ENCODE results near the gene CDC42SE2. TPM values are rescaled to one million over a fixed set of nuclear protein-coding genes. Genes with fewer than 3 reads are reported as not detected.
"Not testable (repeated sequence)": the region's sequence is repeated elsewhere in the genome, so short reads cannot be mapped to it uniquely, and the experiment has no call there.

CDC42SE2 gene
- total RNA-seq, 1 experiment from 2014 or later = 46.1 TPM

GRCh38 chr5:131378721-131379541, 115.1 kb downstream of the CDC42SE2 start:
- Histone ChIP-seq H3K4me3 (ENCODE audit: low read depth in 2 of 2, low read length in 2 of 2) (no peak overlapping the region; a peak in 1 of 4 replicates), H3K27me3 (ENCODE audit: control insufficient read depth, insufficient read depth, low read length) (no peaks in the 10 kb centered on the region), H3K27ac (ENCODE audit: low read length) (peak overlapping the region; percentile 76), H3K36me3 (ENCODE audit: control insufficient read depth, insufficient read depth, low read length) (no peaks in the 10 kb centered on the region), H3K4me1 (ENCODE audit: control insufficient read depth, insufficient read depth, low read length) (peaks cover 52% of the 10 kb centered on the region), H3K9me3 (ENCODE audit: control insufficient read depth, insufficient read depth, low read depth, low read length) (no peaks in the 10 kb centered on the region)
- no TSS peak for BruUV-seq (replicated peaks)
- ATAC-seq (peak; percentile 36; the same call in 1 of the 2 replicates), DNase-seq (ENCODE audit: low read depth, low spot score) (no peak)
- ChIA-PET POLR2A (interaction anchor here (0.8 to 1.2 kb wide), 2 partner anchors 16 to 102 kb away, joined by 3 read pairs; no protein-coding TSS in a partner anchor), CTCF (interaction anchor here (0.7 kb wide), 1 partner anchor 943 kb away, joined by 3 read pairs; no protein-coding TSS in a partner anchor)
- intact Hi-C loops (cut with micrococcal nuclease; ENCODE audit: unreplicated experiment) = no loop called here
- TF ChIP-seq TCF7L2 (IDR thresholded peaks at IDR 0.05; ENCODE audit: low read depth, low read length) (no peak), POLR2AphosphoS5 (IDR thresholded peaks at IDR 0.05; ENCODE audit: low read depth, low read length) (no peak), SIN3A (IDR thresholded peaks at IDR 0.05; ENCODE audit: borderline replicate concordance, insufficient read depth, low read depth, low read length) (no peak)
- in situ Hi-C loops (cut with HindIII; ENCODE audit: low pct_unique_long_range_greater_than_20kb, low sequenced_read_pairs) = no loop called here

DNA sequence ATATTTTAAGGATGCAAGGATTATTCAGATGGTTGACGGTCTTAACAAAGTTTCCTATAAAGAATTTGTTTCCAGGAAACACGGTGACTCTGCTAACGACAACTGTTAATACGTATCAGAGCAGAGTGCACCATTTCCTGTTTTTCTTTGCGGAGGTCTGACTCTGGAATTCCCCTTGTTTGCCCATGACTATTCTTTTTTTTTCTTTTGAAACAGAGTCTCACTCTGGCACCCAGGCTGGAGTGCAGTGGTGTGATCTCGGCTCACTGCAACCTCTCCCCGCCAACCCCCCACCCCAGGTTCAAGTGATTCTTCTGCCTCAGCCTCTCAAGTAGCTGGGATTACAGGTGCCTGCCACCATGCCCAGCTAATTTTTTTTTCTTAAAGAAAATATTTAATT, 115.9 kb downstream of the CDC42SE2 start:
- POLR2A ChIA-PET = interaction anchor here (0.6 to 1.2 kb wide), 2 partner anchors 102 to 104 kb away, joined by 3 to 6 read pairs; no protein-coding TSS in a partner anchor
- CTCF ChIA-PET = no interaction called here
- ATAC-seq (peak; percentile 81), DNase-seq (ENCODE audit: low read depth, low spot score) (peak; percentile 42)
- H3K36me3 ChIP-seq (ENCODE audit: control insufficient read depth, insufficient read depth, low read length) = no peaks in the 10 kb centered on the region
- in situ Hi-C loops (cut with HindIII; ENCODE audit: low pct_unique_long_range_greater_than_20kb, low sequenced_read_pairs) (no loop called here), intact Hi-C loops (cut with micrococcal nuclease; ENCODE audit: unreplicated experiment) (loop anchor here (5.0 kb wide), 2 partner anchors 107 to 217 kb away; no protein-coding TSS in a partner anchor)
- H3K9me3 ChIP-seq (ENCODE audit: control insufficient read depth, insufficient read depth, low read depth, low read length) = no peaks in the 10 kb centered on the region
- peak overlapping the region in 1 of 2 experiments; percentile 10; a peak in 1 of 4 replicates for H3K4me3 ChIP-seq (ENCODE audit: low read depth in 2 of 2, low read length in 2 of 2)
- peaks cover 52% of the 10 kb centered on the region for H3K4me1 ChIP-seq (ENCODE audit: control insufficient read depth, insufficient read depth, low read length)
- BruUV-seq (replicated peaks) = no TSS peak
- H3K27me3 ChIP-seq (ENCODE audit: control insufficient read depth, insufficient read depth, low read length) = no peaks in the 10 kb centered on the region
- TF ChIP-seq TCF7L2 (IDR thresholded peaks at IDR 0.05; ENCODE audit: low read depth, low read length) = no peak
- no peak for TF ChIP-seq POLR2AphosphoS5 (IDR thresholded peaks at IDR 0.05; ENCODE audit: low read depth, low read length)
- TF ChIP-seq, protein P1, sequence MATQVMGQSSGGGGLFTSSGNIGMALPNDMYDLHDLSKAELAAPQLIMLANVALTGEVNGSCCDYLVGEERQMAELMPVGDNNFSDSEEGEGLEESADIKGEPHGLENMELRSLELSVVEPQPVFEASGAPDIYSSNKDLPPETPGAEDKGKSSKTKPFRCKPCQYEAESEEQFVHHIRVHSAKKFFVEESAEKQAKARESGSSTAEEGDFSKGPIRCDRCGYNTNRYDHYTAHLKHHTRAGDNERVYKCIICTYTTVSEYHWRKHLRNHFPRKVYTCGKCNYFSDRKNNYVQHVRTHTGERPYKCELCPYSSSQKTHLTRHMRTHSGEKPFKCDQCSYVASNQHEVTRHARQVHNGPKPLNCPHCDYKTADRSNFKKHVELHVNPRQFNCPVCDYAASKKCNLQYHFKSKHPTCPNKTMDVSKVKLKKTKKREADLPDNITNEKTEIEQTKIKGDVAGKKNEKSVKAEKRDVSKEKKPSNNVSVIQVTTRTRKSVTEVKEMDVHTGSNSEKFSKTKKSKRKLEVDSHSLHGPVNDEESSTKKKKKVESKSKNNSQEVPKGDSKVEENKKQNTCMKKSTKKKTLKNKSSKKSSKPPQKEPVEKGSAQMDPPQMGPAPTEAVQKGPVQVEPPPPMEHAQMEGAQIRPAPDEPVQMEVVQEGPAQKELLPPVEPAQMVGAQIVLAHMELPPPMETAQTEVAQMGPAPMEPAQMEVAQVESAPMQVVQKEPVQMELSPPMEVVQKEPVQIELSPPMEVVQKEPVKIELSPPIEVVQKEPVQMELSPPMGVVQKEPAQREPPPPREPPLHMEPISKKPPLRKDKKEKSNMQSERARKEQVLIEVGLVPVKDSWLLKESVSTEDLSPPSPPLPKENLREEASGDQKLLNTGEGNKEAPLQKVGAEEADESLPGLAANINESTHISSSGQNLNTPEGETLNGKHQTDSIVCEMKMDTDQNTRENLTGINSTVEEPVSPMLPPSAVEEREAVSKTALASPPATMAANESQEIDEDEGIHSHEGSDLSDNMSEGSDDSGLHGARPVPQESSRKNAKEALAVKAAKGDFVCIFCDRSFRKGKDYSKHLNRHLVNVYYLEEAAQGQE (IDR thresholded peaks at IDR 0.05; ENCODE audit: insufficient read depth in 1 of 2, low read depth in 2 of 2, low read length in 1 of 2) = no peak
- TF ChIP-seq CTCF (IDR thresholded peaks at IDR 0.05) = no peak
- TF ChIP-seq SIN3A (IDR thresholded peaks at IDR 0.05; ENCODE audit: borderline replicate concordance, insufficient read depth, low read depth, low read length) = no peak
- peak overlapping the region; percentile 76 for H3K27ac ChIP-seq (ENCODE audit: low read length)

DNA sequence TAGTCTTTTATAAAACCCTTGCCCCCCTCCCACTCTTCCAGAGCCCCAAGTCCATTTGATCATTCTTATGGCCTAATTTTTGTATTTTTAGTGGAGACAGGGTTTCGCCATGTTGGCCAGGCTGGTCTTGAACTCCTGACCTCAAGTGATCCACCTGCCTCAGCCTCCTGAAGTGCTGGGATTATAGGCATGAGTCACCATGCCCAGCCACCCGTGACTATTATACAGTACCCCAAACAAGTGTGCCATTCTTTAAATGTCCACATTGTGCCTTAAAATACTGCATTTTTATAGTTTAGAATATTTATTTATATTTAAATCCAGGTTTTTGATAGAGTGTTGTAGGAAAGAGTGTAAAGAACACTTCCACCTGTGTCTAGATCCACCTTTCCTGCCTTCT, 116.4 kb downstream of the CDC42SE2 start:
- ATAC-seq = peak; percentile 32; the same call in 1 of the 2 replicates
- intact Hi-C loops (cut with micrococcal nuclease; ENCODE audit: unreplicated experiment) = loop anchor here (5.0 kb wide), 2 partner anchors 108 to 218 kb away; no protein-coding TSS in a partner anchor
- BruUV-seq (replicated peaks); in situ Hi-C loops (cut with HindIII; ENCODE audit: low pct_unique_long_range_greater_than_20kb, low sequenced_read_pairs); DNase-seq (ENCODE audit: low read depth, low spot score); H3K27me3 ChIP-seq (ENCODE audit: control insufficient read depth, insufficient read depth, low read length); H3K36me3 ChIP-seq (ENCODE audit: control insufficient read depth, insufficient read depth, low read length); CTCF ChIA-PET; H3K9me3 ChIP-seq (ENCODE audit: control insufficient read depth, insufficient read depth, low read depth, low read length): not testable (repeated sequence)
- POLR2A ChIA-PET = interaction anchor here (0.6 kb wide), 1 partner anchor 104 kb away, joined by 6 read pairs; no protein-coding TSS in a partner anchor
- H3K4me3 ChIP-seq (ENCODE audit: low read depth in 2 of 2, low read length in 2 of 2) = 0 out of 4 replicates have a peak overlapping the region, but pooled peaks of 1 of the 2 experiments have one; percentile 10
- H3K4me1 ChIP-seq (ENCODE audit: control insufficient read depth, insufficient read depth, low read length) = peaks cover 52% of the 10 kb centered on the region
- H3K27ac ChIP-seq (ENCODE audit: low read length) = peak overlapping the region; percentile 76
